Small intestine (tissue), 7 donors: ENCODE results near the gene HPCA. TPM values are rescaled to one million over a fixed set of nuclear protein-coding genes. Genes with fewer than 3 reads are reported as not detected.

Source experiments
- DNase-seq, 2 donors: peaks; one replicate each; pipeline versions ENCODE4 v3.0.0 to v3.0.0-alpha.2; 2013
- FAIRE-seq: peaks from 2 replicates; lab custom pipeline; 2012; peaks lifted over from hg19 to GRCh38; lab: Jason Lieb, UNC
- H3K27ac ChIP-seq, 3 donors: one replicate each; pipeline ENCODE4 v1.5.1; 2013; ENCODE audit warnings: low read length in 2 of 3, mild to moderate bottlenecking in 2 of 3, control low read depth in 1 of 3, inconsistent platforms in 1 of 3, low read depth in 1 of 3, moderate library complexity in 1 of 3
- H3K27me3 ChIP-seq, 3 donors: one replicate each; pipeline ENCODE4 v1.6.1; 2013; ENCODE audit warnings: low read length in 3 of 3, inconsistent platforms in 1 of 3; ENCODE audit not compliant: control insufficient read depth in 3 of 3, insufficient read depth in 3 of 3
- H3K36me3 ChIP-seq, 3 donors: one replicate each; pipeline ENCODE4 v1.6.1; 2013; ENCODE audit warnings: low read length in 3 of 3, inconsistent platforms in 1 of 3, low read depth in 1 of 3, mild to moderate bottlenecking in 1 of 3, moderate library complexity in 1 of 3; ENCODE audit not compliant: control insufficient read depth in 3 of 3, insufficient read depth in 2 of 3
- H3K4me1 ChIP-seq, 3 donors: one replicate each; pipeline ENCODE4 v1.6.1; 2013; ENCODE audit warnings: low read length in 2 of 3, inconsistent platforms in 1 of 3, low read depth in 1 of 3, mild to moderate bottlenecking in 1 of 3, moderate library complexity in 1 of 3; ENCODE audit not compliant: control insufficient read depth in 3 of 3, insufficient read depth in 2 of 3
- H3K4me3 ChIP-seq, 3 donors: one replicate each; pipeline ENCODE4 v1.5.1; 2013; ENCODE audit warnings: low read length in 3 of 3, control low read depth in 1 of 3, inconsistent platforms in 1 of 3, low read depth in 1 of 3, mild to moderate bottlenecking in 1 of 3, moderate library complexity in 1 of 3
- H3K9me3 ChIP-seq, 2 donors: one replicate each; pipeline ENCODE4 v1.6.1; 2013; ENCODE audit warnings: low read depth in 1 of 2, low read length in 1 of 2; ENCODE audit not compliant: control insufficient read depth in 2 of 2, insufficient read depth in 1 of 2
- WGBS, 3 donors: extraction: QIAGEN DNeasy Blood & Tissue Kit; methylation state at CpG; one replicate each; pipeline ENCODE4 v1.1.7; 2013; 5-methylcytosine and 5-hydroxymethylcytosine counted together
- polyA plus RNA-seq, 4 donors: library from polyadenylated mRNA; stranded (reverse) in 3 of 4; unstranded in 1 of 4; fragments of 200-250 nt in 3 of 4; fragments of 120-200 nt in 1 of 4; gene quantifications; one replicate each; pipeline versions ENCODE4 v1.2.1 to v1.2.3, GENCODE V29; 2013
- donor health status: healthy with polysubstance abuse.
- donor health status: control.
- donor health status: control.
- donor health status: Bipolar disorder and iron deficiency.
- donor health status: healthy.

The HPCA gene
- polyA plus RNA-seq, 4 donors: 0.96 to 2.9 (median 1.6) TPM; not detected in 1

- H3K27me3 ChIP-seq: peaks cover 8 to 50% (median 12%) of the 10 kb centered on the region in 3 donors
- WGBS, 3 donors: 81 to 89% (median 85%) methylated on average over 7 of the region's 7 CpGs
- H3K9me3 ChIP-seq: no peaks in the 10 kb centered on the region
- H3K4me1 ChIP-seq: peaks cover 0 to 11% (median 0%) of the 10 kb centered on the region in 3 donors
- H3K4me3 ChIP-seq: no peak overlapping the region
- no peak for DNase-seq
- no peak for FAIRE-seq
- H3K36me3 ChIP-seq: peaks cover 0 to 12% (median 0%) of the 10 kb centered on the region in 3 donors
- no peak overlapping the region for H3K27ac ChIP-seq
These were observed 4.4 kb downstream of the HPCA start for GRCh38 chr1:32890516-32891240.

- WGBS, 3 donors: 89 to 94% (median 93%) methylated on average over 1 of the region's 1 CpG
- Histone ChIP-seq H3K9me3 (no peaks in the 10 kb centered on the region), H3K4me3 (no peak overlapping the region), H3K27me3 (peaks cover 5 to 46% (median 10%) of the 10 kb centered on the region in 3 donors), H3K36me3 (peaks cover 0 to 14% (median 0%) of the 10 kb centered on the region in 3 donors), H3K27ac (no peak overlapping the region), H3K4me1 (peaks cover 0 to 11% (median 0%) of the 10 kb centered on the region in 3 donors)
- DNase-seq (no peak), FAIRE-seq (no peak)
These were observed 4.9 kb downstream of the HPCA start for GRCh38 chr1:32891241-32891570.

GRCh38 chr1:32891630-32892029, 5.3 kb downstream of the HPCA start:
- Histone ChIP-seq H3K4me3 (no peak overlapping the region), H3K9me3 (no peaks in the 10 kb centered on the region), H3K27me3 (peaks cover 2 to 45% (median 10%) of the 10 kb centered on the region in 3 donors), H3K27ac (no peak overlapping the region), H3K36me3 (peaks cover 0 to 14% (median 0%) of the 10 kb centered on the region in 3 donors), H3K4me1 (peaks cover 0 to 11% (median 0%) of the 10 kb centered on the region in 3 donors)
- FAIRE-seq (no peak), DNase-seq (no peak)
- 90 to 94% (median 92%) methylated on average over 3 of the region's 3 CpGs for WGBS, 3 donors

GRCh38 chr1:32892368-32893197, 6.3 kb downstream of the HPCA start:
- WGBS, 3 donors: 20 to 25% (median 23%) methylated on average over 35 to 49 of the region's 49 CpGs
- no peak for FAIRE-seq

GRCh38 chr1:32893198-32894018, 7.1 kb downstream of the HPCA start:
- Histone ChIP-seq H3K27me3 (peaks cover 0 to 30% (median 2%) of the 10 kb centered on the region in 3 donors), H3K27ac (peak overlapping the region in 1 of 3 donors; percentile 2), H3K9me3 (no peaks in the 10 kb centered on the region), H3K36me3 (peaks cover 0 to 25% (median 0%) of the 10 kb centered on the region in 3 donors), H3K4me3 (peak overlapping the region in 2 of 3 donors; percentile 30 to 51), H3K4me1 (peaks cover 0 to 11% (median 0%) of the 10 kb centered on the region in 3 donors)
- DNase-seq (peak; percentile 65 to 69), FAIRE-seq (no peak)
- WGBS, 3 donors: 3 to 4% (median 3%) methylated on average over 46 to 58 of the region's 58 CpGs

More at GRCh38 chr1:32892368-32893197, 6.3 kb downstream of the HPCA start:
- Histone ChIP-seq H3K27ac (peak overlapping the region in 1 of 3 donors; percentile 2), H3K36me3 (peaks cover 0 to 19% (median 0%) of the 10 kb centered on the region in 3 donors), H3K27me3 (peaks cover 2 to 36% (median 2%) of the 10 kb centered on the region in 3 donors), H3K4me3 (peak overlapping the region in 2 of 3 donors; percentile 30 to 51), H3K4me1 (peaks cover 0 to 11% (median 0%) of the 10 kb centered on the region in 3 donors), H3K9me3 (no peaks in the 10 kb centered on the region)
- peak; percentile 52 to 55 for DNase-seq

GRCh38 chr1:32894019-32894600, 7.8 kb downstream of the HPCA start:
- peaks cover 0 to 11% (median 0%) of the 10 kb centered on the region in 3 donors for H3K4me1 ChIP-seq
- H3K4me3 ChIP-seq: no peak overlapping the region
- no peak overlapping the region for H3K27ac ChIP-seq
- DNase-seq (no peak), FAIRE-seq (no peak)
- H3K36me3 ChIP-seq: peaks cover 0 to 29% (median 0%) of the 10 kb centered on the region in 3 donors
- WGBS, 3 donors: 65 to 77% (median 66%) methylated on average over 8 of the region's 8 CpGs
- no peaks in the 10 kb centered on the region for H3K9me3 ChIP-seq
- peaks cover 0 to 29% (median under 1%) of the 10 kb centered on the region in 3 donors for H3K27me3 ChIP-seq

GRCh38 chr1:32894681-32895080, 8.4 kb downstream of the HPCA start:
- peaks cover 0 to 29% (median 0%) of the 10 kb centered on the region in 3 donors for H3K36me3 ChIP-seq
- H3K27ac ChIP-seq: no peak overlapping the region
- peaks cover 0 to 11% (median 0%) of the 10 kb centered on the region in 3 donors for H3K4me1 ChIP-seq
- FAIRE-seq (no peak), DNase-seq (no peak)
- peaks cover 0 to 29% (median 0%) of the 10 kb centered on the region in 3 donors for H3K27me3 ChIP-seq
- no peaks in the 10 kb centered on the region for H3K9me3 ChIP-seq
- no peak overlapping the region for H3K4me3 ChIP-seq
- WGBS, 3 donors: 77 to 85% (median 83%) methylated on average over 6 of the region's 6 CpGs
